ENCODE measurements around the gene TRIM44. TPM values are rescaled to one million over a fixed set of nuclear protein-coding genes. Genes with fewer than 3 reads are reported as not detected.

TRIM44 gene
- total RNA-seq, 4 donors from 2014 or later = 22.3 to 46.7 (median 39.5) TPM

GRCh38 chr11:35632301-35632700 is 30.3 kb upstream of the TRIM44 start:
- DNase-seq (ENCODE audit: low spot score in 2 of 2) = no peak
- Histone ChIP-seq H3K36me3 (no peaks in the 10 kb centered on the region), H3K9me3 (no peaks in the 10 kb centered on the region), H3K27me3 (peaks cover 0 to 7% of the 10 kb centered on the region in 2 donors), H3K27ac (no peak overlapping the region), H3K4me3 (no peak overlapping the region), H3K4me1 (peaks cover 0 to 4% (median 0%) of the 10 kb centered on the region in 4 donors)
- TF ChIP-seq POLR2A (IDR thresholded peaks at IDR 0.05) = no peak
- TF ChIP-seq EP300 (IDR thresholded peaks at IDR 0.05) = no peak
- TF ChIP-seq, protein P1, sequence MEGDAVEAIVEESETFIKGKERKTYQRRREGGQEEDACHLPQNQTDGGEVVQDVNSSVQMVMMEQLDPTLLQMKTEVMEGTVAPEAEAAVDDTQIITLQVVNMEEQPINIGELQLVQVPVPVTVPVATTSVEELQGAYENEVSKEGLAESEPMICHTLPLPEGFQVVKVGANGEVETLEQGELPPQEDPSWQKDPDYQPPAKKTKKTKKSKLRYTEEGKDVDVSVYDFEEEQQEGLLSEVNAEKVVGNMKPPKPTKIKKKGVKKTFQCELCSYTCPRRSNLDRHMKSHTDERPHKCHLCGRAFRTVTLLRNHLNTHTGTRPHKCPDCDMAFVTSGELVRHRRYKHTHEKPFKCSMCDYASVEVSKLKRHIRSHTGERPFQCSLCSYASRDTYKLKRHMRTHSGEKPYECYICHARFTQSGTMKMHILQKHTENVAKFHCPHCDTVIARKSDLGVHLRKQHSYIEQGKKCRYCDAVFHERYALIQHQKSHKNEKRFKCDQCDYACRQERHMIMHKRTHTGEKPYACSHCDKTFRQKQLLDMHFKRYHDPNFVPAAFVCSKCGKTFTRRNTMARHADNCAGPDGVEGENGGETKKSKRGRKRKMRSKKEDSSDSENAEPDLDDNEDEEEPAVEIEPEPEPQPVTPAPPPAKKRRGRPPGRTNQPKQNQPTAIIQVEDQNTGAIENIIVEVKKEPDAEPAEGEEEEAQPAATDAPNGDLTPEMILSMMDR (IDR thresholded peaks at IDR 0.05) = no peak
- 26 to 33% methylated on average over 1 of the region's 1 CpG for WGBS, 2 donors

DNA sequence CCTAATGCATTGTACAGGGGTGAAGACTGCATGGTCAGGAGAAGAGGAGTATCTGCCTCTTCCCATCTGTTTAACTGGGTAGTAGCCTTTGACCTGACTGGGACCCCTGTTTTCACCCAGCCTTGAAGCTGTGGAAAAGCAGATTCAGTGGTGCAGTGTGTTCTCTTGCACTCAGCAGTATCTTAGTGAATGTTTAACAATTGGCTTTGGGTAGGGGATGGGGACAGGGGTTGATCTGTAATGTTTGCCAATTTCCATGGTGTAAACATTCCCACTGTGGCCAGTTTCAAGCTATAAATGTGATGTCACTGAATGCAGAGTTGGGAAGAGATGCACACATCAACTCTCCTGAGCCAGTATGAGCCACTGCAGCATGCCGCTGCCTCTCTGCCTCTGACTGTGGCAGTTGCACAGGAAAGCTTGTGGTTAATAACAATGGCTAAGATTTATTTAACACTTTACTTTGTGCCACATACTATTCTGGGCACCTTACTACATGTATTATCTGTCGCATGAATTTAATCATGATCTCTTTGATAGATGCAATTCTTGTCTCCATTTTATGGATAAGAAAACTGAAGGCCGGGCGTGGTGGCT is 28.6 kb upstream of the TRIM44 start:
- Histone ChIP-seq H3K4me3 (no peak overlapping the region), H3K27me3 (peaks cover 0 to 7% of the 10 kb centered on the region in 2 donors), H3K4me1 (peaks cover 0 to 4% (median 0%) of the 10 kb centered on the region in 4 donors), H3K27ac (no peak overlapping the region), H3K36me3 (no peaks in the 10 kb centered on the region), H3K9me3 (no peaks in the 10 kb centered on the region)
- DNase-seq (ENCODE audit: low spot score in 2 of 2) = no peak
- TF ChIP-seq EP300 (IDR thresholded peaks at IDR 0.05) = no peak
- TF ChIP-seq, protein P1 (IDR thresholded peaks at IDR 0.05) = no peak
- 71 to 93% methylated on average over 4 of the region's 4 CpGs for WGBS, 2 donors

DNA sequence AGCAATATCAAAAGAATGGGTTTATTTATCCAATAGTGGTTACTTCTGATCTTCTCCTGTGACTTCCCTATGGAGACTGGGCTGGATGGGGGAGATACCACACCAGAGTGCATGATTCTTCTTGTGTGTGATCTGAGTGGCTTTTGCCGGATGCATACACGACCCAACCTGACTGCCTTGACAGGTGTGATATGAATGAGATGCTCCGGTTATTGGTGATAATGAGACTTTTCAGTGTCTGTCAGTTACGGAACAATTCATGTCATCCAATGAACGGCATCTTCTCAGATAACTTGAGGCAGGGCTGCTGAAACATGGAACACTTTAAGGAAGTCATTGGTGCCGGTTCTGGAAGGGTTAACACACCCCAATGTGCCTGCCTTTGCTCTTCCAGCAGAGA is 26.6 kb upstream of the TRIM44 start:
- no peak overlapping the region for H3K27ac ChIP-seq
- no peak for TF ChIP-seq POLR2A (IDR thresholded peaks at IDR 0.05)
- TF ChIP-seq EP300 (IDR thresholded peaks at IDR 0.05) = no peak
- TF ChIP-seq, protein P1 (IDR thresholded peaks at IDR 0.05) = no peak
- no peak for DNase-seq (ENCODE audit: low spot score in 2 of 2)
- H3K27me3 ChIP-seq = peaks cover 0 to 7% of the 10 kb centered on the region in 2 donors
- H3K9me3 ChIP-seq = no peaks in the 10 kb centered on the region
- H3K4me1 ChIP-seq = no peaks in the 10 kb centered on the region
- H3K36me3 ChIP-seq = no peaks in the 10 kb centered on the region
- 91 to 94% methylated on average over 6 of the region's 6 CpGs for WGBS, 2 donors
- no peak overlapping the region for H3K4me3 ChIP-seq

- no peak for DNase-seq (ENCODE audit: low spot score in 2 of 2)
- WGBS, 2 donors = 76 to 85% methylated on average over 9 of the region's 9 CpGs
- no peak for TF ChIP-seq POLR2A (IDR thresholded peaks at IDR 0.05)
- TF ChIP-seq, protein P1 (IDR thresholded peaks at IDR 0.05) = no peak
- no peak for TF ChIP-seq EP300 (IDR thresholded peaks at IDR 0.05)
- Histone ChIP-seq H3K4me1 (peaks cover 0 to 14% (median 6%) of the 10 kb centered on the region in 4 donors), H3K27me3 (no peaks in the 10 kb centered on the region), H3K27ac (no peak overlapping the region), H3K36me3 (no peaks in the 10 kb centered on the region), H3K9me3 (no peaks in the 10 kb centered on the region), H3K4me3 (no peak overlapping the region)
Observed at GRCh38 chr11:35639591-35640179, 22.9 kb upstream of the TRIM44 start.

DNA sequence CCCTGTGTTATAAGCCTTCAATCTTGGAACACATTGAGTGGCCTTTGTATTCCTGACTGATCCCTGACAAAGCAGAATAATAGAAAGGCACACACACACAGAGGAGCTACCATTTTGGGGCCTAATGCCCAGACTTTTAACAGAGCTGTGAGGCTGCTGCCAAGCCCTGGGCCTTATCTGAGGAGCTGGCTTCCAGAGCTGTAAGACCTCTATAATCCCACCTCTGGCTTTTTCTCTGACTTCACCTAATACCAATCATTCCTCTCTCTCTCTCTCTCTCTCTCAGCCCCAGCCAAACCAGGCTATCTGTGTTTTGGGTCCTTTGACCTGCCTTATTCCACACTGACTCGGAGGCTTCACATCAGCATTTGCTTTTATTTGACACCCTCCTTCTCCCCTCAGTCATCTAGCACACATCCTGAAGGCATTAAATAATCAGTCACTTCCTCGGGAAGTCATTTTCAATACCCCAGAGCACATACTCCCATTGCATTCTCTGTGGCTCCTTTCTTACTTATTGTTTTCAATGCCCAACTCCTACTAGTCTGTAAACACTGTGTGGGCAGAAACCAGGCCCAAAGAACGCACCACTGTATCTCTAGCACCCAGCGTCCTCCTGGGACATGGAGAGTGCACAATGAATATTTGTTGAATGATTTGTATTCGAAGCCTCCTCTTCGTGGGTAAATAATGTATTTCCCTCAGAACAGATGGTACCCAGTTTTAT is 21.2 kb upstream of the TRIM44 start:
- H3K9me3 ChIP-seq = no peaks in the 10 kb centered on the region

More for the DNA sequence above, 21.2 kb upstream of the TRIM44 start:
- peak overlapping the region in 1 of 4 donors; percentile 20 for H3K27ac ChIP-seq
- TF ChIP-seq EP300 (IDR thresholded peaks at IDR 0.05) (no peak), POLR2A (IDR thresholded peaks at IDR 0.05) (no peak)
- TF ChIP-seq, protein P1 (IDR thresholded peaks at IDR 0.05) = no peak
- H3K36me3 ChIP-seq = no peaks in the 10 kb centered on the region
- H3K4me1 ChIP-seq = peaks cover 0 to 14% (median 6%) of the 10 kb centered on the region in 4 donors
- WGBS, 2 donors = 28 to 35% methylated on average over 6 of the region's 6 CpGs
- no peak overlapping the region for H3K4me3 ChIP-seq
- DNase-seq (ENCODE audit: low spot score in 2 of 2) = no peak
- no peaks in the 10 kb centered on the region for H3K27me3 ChIP-seq
